ENCODE measurements around the gene CRAT. TPM values are rescaled to one million over a fixed set of nuclear protein-coding genes. Genes with fewer than 3 reads are reported as not detected.
"Not testable (repeated sequence)": the region's sequence is repeated elsewhere in the genome, so short reads cannot be mapped to it uniquely, and the experiment has no call there.

Gene CRAT
- total RNA-seq, 4 donors from 2014 or later: 137 to 167 (median 144) TPM

- Histone ChIP-seq H3K27ac (peak overlapping the region; percentile 81 to 88 (median 84)), H3K4me3 (no peak overlapping the region), H3K4me1 (peaks cover 43 to 57% of the 10 kb centered on the region in 2 donors), H3K36me3 (peaks cover 0 to 24% of the 10 kb centered on the region in 2 donors), H3K27me3 (no peaks in the 10 kb centered on the region), H3K9me3 (no peaks in the 10 kb centered on the region)
- no peak for TF ChIP-seq CTCF (IDR thresholded peaks at IDR 0.05 in 4 of 5, conservative IDR thresholded peaks at IDR 0.05 in 1 of 5)
- TF ChIP-seq POLR2A (IDR thresholded peaks at IDR 0.05): no peak
- intact Hi-C loops (cut with DNase I; ENCODE audit: low total_unique reads) (no loop called here), in situ Hi-C loops (cut with MboI; ENCODE audit: low sequenced_read_pairs in 4 of 4) (no loop called here)
- ATAC-seq: no peak
- no peak for DNase-seq
Observed at GRCh38 chr9:129122133-129122532, 11.5 kb upstream of the CRAT start.

GRCh38 chr9:129121483-129121882, 10.9 kb upstream of the CRAT start:
- TF ChIP-seq POLR2A (IDR thresholded peaks at IDR 0.05) (no peak), CTCF (IDR thresholded peaks at IDR 0.05 in 4 of 5, conservative IDR thresholded peaks at IDR 0.05 in 1 of 5) (no peak)
- intact Hi-C loops (cut with DNase I; ENCODE audit: low total_unique reads): no loop called here
- in situ Hi-C loops (cut with MboI; ENCODE audit: low sequenced_read_pairs in 4 of 4): no loop called here
- H3K27ac ChIP-seq: peak overlapping the region; percentile 81 to 88 (median 84)
- DNase-seq (peak; percentile 59 to 85), ATAC-seq (peak; percentile 85 to 94)
- H3K36me3 ChIP-seq: peaks cover 0 to 24% of the 10 kb centered on the region in 2 donors
- no peaks in the 10 kb centered on the region for H3K9me3 ChIP-seq
- peaks cover 43 to 51% of the 10 kb centered on the region in 2 donors for H3K4me1 ChIP-seq
- H3K27me3 ChIP-seq: no peaks in the 10 kb centered on the region
- no peak overlapping the region for H3K4me3 ChIP-seq

GRCh38 chr9:129118799-129119198, 8.2 kb upstream of the CRAT start:
- ATAC-seq (no peak), DNase-seq (no peak)
- H3K9me3 ChIP-seq: no peaks in the 10 kb centered on the region
- H3K4me1 ChIP-seq: peaks cover 45 to 61% of the 10 kb centered on the region in 2 donors
- H3K4me3 ChIP-seq: no peak overlapping the region
- H3K27me3 ChIP-seq: no peaks in the 10 kb centered on the region
- H3K27ac ChIP-seq: peak overlapping the region in 1 of 4 donors; percentile 31
- in situ Hi-C loops (cut with MboI; ENCODE audit: low sequenced_read_pairs in 4 of 4) (no loop called here), intact Hi-C loops (cut with DNase I; ENCODE audit: low total_unique reads) (no loop called here)
- TF ChIP-seq POLR2A (IDR thresholded peaks at IDR 0.05): no peak
- no peak for TF ChIP-seq CTCF (IDR thresholded peaks at IDR 0.05 in 4 of 5, conservative IDR thresholded peaks at IDR 0.05 in 1 of 5)
- H3K36me3 ChIP-seq: peaks cover 0 to 12% of the 10 kb centered on the region in 2 donors

GRCh38 chr9:129113645-129114304, 3.2 kb upstream of the CRAT start:
- no peaks in the 10 kb centered on the region for H3K9me3 ChIP-seq
- in situ Hi-C loops (cut with MboI; ENCODE audit: low sequenced_read_pairs in 4 of 4) (no loop called here), intact Hi-C loops (cut with DNase I; ENCODE audit: low total_unique reads) (no loop called here)
- no peak for DNase-seq
- no peaks in the 10 kb centered on the region for H3K36me3 ChIP-seq
- H3K4me1 ChIP-seq: peaks cover 33 to 48% of the 10 kb centered on the region in 2 donors
- ATAC-seq: no peak
- H3K27ac ChIP-seq: peak overlapping the region in 2 of 4 donors; percentile 65 to 69
- TF ChIP-seq POLR2A (IDR thresholded peaks at IDR 0.05) (no peak), CTCF (IDR thresholded peaks at IDR 0.05 in 4 of 5, conservative IDR thresholded peaks at IDR 0.05 in 1 of 5) (no peak)
- no peak overlapping the region for H3K4me3 ChIP-seq
- no peaks in the 10 kb centered on the region for H3K27me3 ChIP-seq

DNA sequence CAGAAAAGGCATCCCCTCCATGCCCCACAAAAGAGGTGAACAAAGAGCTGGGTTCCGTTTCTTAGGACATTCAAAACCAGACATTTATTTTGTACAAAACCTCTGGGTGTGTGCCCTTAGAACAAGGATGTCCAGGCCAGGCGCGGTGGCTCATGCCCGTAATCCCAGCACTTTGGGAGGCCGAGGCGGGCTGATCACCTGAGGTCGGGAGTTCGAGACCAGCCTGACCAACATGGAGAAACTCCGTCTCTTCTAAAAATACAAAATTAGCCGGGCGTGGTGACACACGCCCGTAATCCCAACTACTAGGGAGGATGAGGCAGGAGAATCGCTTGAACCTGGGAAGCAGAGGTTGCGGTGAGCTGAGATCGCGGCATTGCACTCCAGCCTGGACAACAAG, 1.9 kb upstream of the CRAT start:
- DNase-seq; in situ Hi-C loops (cut with MboI; ENCODE audit: low sequenced_read_pairs in 4 of 4); H3K36me3 ChIP-seq; intact Hi-C loops (cut with DNase I; ENCODE audit: low total_unique reads); ATAC-seq; H3K27me3 ChIP-seq; H3K9me3 ChIP-seq: not testable (repeated sequence)
- Histone ChIP-seq H3K4me3 (peak overlapping the region; percentile 68 to 94 (median 78)), H3K4me1 (peaks cover 44 to 58% of the 10 kb centered on the region in 2 donors), H3K27ac (peak overlapping the region in 3 of 4 donors; percentile 92 to 99 (median 93))

Data from gastrocnemius medialis (tissue), 4 donors.